Uterus (tissue), 4 donors: Measurements from ENCODE around the gene ZNF106. TPM values are rescaled to one million over a fixed set of nuclear protein-coding genes. Genes with fewer than 3 reads are reported as not detected.

ENCODE experiments used
- DNase-seq, 2 donors: peaks; one replicate each; pipeline ENCODE4 v3.0.0-alpha.2; 2019 to 2020
- H3K27ac ChIP-seq, 2 donors: fragments of 200-600 bp; sonication (generic); 1 replicate in 1 of 2; 2 replicates in 1 of 2; pipeline ENCODE4 v1.5.1; 2016 to 2018
- H3K27me3 ChIP-seq, 2 donors: fragments of 200-600 bp; sonication (generic); one replicate each; pipeline ENCODE4 v1.5.1; 2018 to 2019; ENCODE audit warnings: control low read depth in 1 of 2
- H3K36me3 ChIP-seq, 2 donors: fragments of 200-600 bp; sonication (generic); one replicate each; pipeline ENCODE4 v1.5.1; 2019; ENCODE audit warnings: control low read depth in 1 of 2
- H3K4me1 ChIP-seq, 2 donors: fragments of 200-600 bp; sonication (generic); one replicate each; pipeline ENCODE4 v1.5.1; 2018 to 2019; ENCODE audit warnings: control low read depth in 1 of 2
- H3K4me3 ChIP-seq, 2 donors: fragments of 200-600 bp; sonication (generic); 1 replicate in 1 of 2; 2 replicates in 1 of 2; pipeline ENCODE4 v1.5.1; 2018 to 2019; ENCODE audit warnings: mild to moderate bottlenecking in 1 of 2
- H3K9me3 ChIP-seq, 2 donors: fragments of 200-600 bp; sonication (generic); one replicate each; pipeline ENCODE4 v1.5.1; 2019; ENCODE audit warnings: control low read depth in 1 of 2
- POLR2A ChIP-seq, 2 donors: fragments of 450-650 bp; IDR thresholded peaks; one replicate each; pipeline ENCODE4 v1.6.1; 2016; ENCODE audit warnings: antibody characterized with exemption in 2 of 2, mild to moderate bottlenecking in 1 of 2, moderate library complexity in 1 of 2
- intact Hi-C: fragments of 100-400 bp; cut with DNase I; formaldehyde crosslinking; loops from one replicate; pipeline ENCODE4 v1.15.1; 2023; ENCODE audit warnings: low total_unique reads
- total RNA-seq, 4 donors: library from RNA; depleted of rRNA in 3 of 4; stranded (reverse); fragments of >200 nt in 3 of 4; gene quantifications; one replicate each; pipeline versions ENCODE4 v1.1.0 to v1.2.4, GENCODE V29; 2014 to 2023
- TF ChIP-seq, protein P1 (sequence below), 4 experiments: fragments of 200-600 bp in 2 of 4; fragments of 450-650 bp in 2 of 4; sonication (generic) in 2 of 4; IDR thresholded peaks; one replicate each; pipeline ENCODE4 v1.5.1; 2016 to 2019; ENCODE audit warnings: antibody characterized with exemption in 4 of 4, mild to moderate bottlenecking in 2 of 4, moderate library complexity in 1 of 4
- donor health status: DM: yes; HTN: yes; CAD: no.

The ZNF106 gene
- total RNA-seq, 4 donors from 2014 or later = 56.6 to 95.0 (median 72.0) TPM

DNA sequence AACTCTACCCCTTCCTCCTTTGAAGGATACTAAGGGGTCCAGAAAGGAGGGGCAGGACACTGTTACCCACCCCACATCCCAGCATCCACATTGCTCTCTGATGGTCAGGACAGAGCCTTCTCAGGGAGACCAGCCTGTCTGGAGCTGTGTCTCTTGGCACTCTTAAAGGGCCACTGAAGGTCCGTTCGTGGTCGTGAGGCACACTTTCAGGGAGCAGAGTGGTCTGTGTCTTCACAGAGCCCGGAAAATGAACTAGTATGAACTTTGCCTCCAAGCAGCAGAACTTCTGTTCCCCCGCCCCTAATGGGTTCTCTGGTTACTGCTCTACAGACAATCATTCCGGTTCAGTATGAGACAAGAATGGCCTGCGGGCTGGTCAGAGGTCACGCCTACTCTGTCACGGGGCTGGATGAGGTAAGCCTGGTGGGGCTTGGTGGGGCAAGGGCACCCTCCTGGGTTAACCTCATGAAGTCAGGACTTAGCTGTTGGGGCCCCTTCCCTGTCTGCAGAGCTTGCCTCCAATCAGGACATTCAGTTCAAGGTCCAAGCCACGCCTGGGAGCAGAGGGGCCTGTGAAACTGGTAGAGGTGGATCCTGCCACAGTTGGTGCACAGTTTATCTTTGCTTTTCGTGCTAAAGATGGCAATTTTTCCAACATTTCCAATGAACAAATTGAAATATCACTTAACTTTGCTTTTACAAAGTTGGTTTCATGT is 98.5 kb downstream of the ZNF106 start:
- H3K4me3 ChIP-seq = no peak overlapping the region
- intact Hi-C loops = no loop called here
- H3K4me1 ChIP-seq = no peaks in the 10 kb centered on the region
- H3K36me3 ChIP-seq = no peaks in the 10 kb centered on the region
- DNase-seq = no peak
- TF ChIP-seq, protein P1, sequence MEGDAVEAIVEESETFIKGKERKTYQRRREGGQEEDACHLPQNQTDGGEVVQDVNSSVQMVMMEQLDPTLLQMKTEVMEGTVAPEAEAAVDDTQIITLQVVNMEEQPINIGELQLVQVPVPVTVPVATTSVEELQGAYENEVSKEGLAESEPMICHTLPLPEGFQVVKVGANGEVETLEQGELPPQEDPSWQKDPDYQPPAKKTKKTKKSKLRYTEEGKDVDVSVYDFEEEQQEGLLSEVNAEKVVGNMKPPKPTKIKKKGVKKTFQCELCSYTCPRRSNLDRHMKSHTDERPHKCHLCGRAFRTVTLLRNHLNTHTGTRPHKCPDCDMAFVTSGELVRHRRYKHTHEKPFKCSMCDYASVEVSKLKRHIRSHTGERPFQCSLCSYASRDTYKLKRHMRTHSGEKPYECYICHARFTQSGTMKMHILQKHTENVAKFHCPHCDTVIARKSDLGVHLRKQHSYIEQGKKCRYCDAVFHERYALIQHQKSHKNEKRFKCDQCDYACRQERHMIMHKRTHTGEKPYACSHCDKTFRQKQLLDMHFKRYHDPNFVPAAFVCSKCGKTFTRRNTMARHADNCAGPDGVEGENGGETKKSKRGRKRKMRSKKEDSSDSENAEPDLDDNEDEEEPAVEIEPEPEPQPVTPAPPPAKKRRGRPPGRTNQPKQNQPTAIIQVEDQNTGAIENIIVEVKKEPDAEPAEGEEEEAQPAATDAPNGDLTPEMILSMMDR (IDR thresholded peaks at IDR 0.05) = no peak
- TF ChIP-seq POLR2A (IDR thresholded peaks at IDR 0.05) = no peak
- no peak overlapping the region for H3K27ac ChIP-seq
- H3K27me3 ChIP-seq = no peaks in the 10 kb centered on the region
- H3K9me3 ChIP-seq = no peaks in the 10 kb centered on the region

DNA sequence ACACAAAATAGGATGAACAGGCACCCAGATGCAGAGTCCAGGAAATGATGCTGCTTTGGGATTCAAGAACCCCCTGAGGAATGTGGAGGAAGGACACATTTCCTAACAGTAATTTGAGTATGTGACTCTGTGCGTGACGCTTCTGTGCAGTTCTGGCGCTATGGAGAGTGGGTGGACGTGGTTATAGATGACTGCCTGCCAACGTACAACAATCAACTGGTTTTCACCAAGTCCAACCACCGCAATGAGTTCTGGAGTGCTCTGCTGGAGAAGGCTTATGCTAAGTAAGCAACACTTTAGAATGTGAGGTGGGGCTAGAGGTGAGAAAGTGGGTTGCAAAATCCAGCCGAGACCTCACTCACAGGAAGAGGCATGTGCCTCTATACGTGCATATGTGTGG is 103.3 kb downstream of the ZNF106 start:
- intact Hi-C loops = no loop called here
- no peak for DNase-seq
- Histone ChIP-seq H3K36me3 (no peaks in the 10 kb centered on the region), H3K9me3 (no peaks in the 10 kb centered on the region), H3K4me3 (no peak overlapping the region), H3K27ac (no peak overlapping the region), H3K27me3 (no peaks in the 10 kb centered on the region), H3K4me1 (no peaks in the 10 kb centered on the region)
- no peak for TF ChIP-seq POLR2A (IDR thresholded peaks at IDR 0.05)
- TF ChIP-seq, protein P1 (IDR thresholded peaks at IDR 0.05) = no peak

DNA sequence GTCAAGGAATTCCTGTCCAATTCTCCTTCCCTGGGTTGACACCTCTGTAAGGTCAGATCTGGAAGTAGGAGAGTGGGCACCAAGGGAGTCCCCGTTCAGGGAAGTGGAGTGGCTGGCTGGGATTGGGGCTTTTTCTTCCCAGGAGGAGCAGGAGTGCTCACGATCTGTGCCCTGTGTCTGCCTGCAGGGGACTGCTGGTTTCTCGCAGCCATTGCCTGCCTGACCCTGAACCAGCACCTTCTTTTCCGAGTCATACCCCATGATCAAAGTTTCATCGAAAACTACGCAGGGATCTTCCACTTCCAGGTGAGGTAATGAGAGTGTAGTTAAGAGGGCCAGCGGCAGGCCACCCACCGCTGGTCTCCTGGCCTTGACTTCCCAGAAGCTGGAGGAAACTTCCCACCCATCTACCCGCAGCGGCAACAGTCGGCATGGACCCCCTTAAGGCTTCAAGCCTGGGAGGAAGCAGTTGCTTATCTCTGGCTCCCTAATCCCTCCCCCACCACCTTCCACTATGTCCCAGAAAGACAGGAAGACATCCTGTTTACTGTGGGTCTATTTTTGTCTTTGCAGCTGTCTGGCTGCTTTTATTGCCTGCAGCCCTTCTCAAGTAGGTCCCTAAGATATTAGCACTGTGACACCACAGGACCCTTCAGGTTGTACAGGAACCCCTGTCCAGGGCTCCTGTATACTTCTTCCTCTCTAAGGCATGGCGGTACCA is 104.8 kb downstream of the ZNF106 start:
- DNase-seq = no peak
- no peaks in the 10 kb centered on the region for H3K27me3 ChIP-seq
- no peaks in the 10 kb centered on the region for H3K9me3 ChIP-seq
- no peak overlapping the region for H3K4me3 ChIP-seq
- intact Hi-C loops = no loop called here
- no peaks in the 10 kb centered on the region for H3K36me3 ChIP-seq
- no peaks in the 10 kb centered on the region for H3K4me1 ChIP-seq
- no peak for TF ChIP-seq POLR2A (IDR thresholded peaks at IDR 0.05)
- TF ChIP-seq, protein P1 (IDR thresholded peaks at IDR 0.05) = no peak
- H3K27ac ChIP-seq = no peak overlapping the region

DNA sequence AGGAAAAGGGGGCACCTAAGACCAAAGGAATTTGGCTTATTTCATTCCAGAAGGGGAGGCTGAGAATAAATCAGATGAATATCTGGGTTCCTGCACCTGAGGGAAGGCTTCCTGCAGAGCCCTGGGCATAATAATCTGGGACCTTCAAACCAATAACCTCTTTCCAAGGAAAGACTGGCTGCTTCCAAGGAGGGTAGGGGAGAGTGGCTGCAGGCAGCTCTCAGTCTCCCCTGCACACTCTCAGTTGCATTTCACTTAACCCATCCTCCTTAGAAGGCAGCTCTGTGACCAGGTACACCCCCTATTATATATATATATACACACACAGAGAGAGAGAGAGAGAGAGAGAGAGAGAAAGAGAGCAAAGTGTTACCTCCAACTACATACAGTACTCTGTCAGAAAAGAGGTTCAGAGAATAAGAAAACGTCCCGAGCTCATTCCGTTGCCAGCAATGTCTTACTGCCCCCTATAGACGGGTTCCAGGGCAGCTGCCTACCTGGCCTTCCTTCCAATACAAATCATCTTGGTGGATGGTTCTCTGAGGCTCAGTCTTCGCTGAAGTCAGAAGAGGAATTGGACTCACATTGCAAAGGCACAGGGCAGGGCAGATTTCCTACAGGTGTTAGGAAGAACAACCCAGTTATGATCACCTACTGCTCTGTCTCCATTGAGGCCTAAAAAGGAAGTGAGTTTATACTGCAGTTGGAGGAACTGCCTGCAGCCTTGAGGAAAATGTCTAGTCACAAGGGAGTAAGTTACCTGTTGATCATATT is 105.5 kb downstream of the ZNF106 start:
- no peak for TF ChIP-seq POLR2A (IDR thresholded peaks at IDR 0.05)
- TF ChIP-seq, protein P1 (IDR thresholded peaks at IDR 0.05) = no peak
- no peaks in the 10 kb centered on the region for H3K36me3 ChIP-seq
- DNase-seq = no peak
- H3K27me3 ChIP-seq = no peaks in the 10 kb centered on the region
- no peaks in the 10 kb centered on the region for H3K4me1 ChIP-seq
- intact Hi-C loops = no loop called here
- H3K4me3 ChIP-seq = no peak overlapping the region
- no peaks in the 10 kb centered on the region for H3K9me3 ChIP-seq
- H3K27ac ChIP-seq = no peak overlapping the region

DNA sequence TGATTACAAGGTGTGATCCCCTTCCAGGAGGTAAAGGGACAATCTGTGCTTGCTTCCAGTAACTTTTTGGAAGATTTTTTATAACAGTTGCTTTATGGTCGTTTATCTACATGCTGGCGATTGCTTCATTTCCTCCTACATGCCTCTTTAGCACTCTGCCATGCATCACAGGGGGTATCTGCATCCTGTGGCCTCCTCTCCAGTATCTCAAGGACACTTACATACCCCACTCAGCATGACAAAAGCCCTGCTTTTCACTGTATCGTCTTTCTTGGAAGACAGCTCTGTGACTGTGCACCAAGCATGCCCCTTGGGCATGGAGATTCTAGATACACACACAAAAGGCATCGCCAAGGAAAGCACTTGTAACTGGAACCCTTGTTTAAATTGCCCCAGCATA is 106.3 kb downstream of the ZNF106 start:
- no peak overlapping the region for H3K4me3 ChIP-seq
- no peaks in the 10 kb centered on the region for H3K9me3 ChIP-seq
- no peak overlapping the region for H3K27ac ChIP-seq
- TF ChIP-seq POLR2A (IDR thresholded peaks at IDR 0.05) = no peak
- TF ChIP-seq, protein P1 (IDR thresholded peaks at IDR 0.05) = no peak
- no peaks in the 10 kb centered on the region for H3K27me3 ChIP-seq
- intact Hi-C loops = no loop called here
- no peak for DNase-seq
- no peaks in the 10 kb centered on the region for H3K36me3 ChIP-seq
- H3K4me1 ChIP-seq = no peaks in the 10 kb centered on the region
